HL-60 (cell line): Measurements from ENCODE around the gene PAPOLA.

Experiments
- DNase-seq, 2 experiments: peaks; one replicate each; pipeline ENCODE4 v3.0.0-alpha.2; 2010 to 2020; ENCODE audit warnings: low read depth in 1 of 2, low spot score in 1 of 2
- H3K27ac ChIP-seq: fragments of 250-450 bp; sonication (Bioruptor Pico); replicated peaks from 2 replicates; pipeline ENCODE4 v1.5.1; 2020; ENCODE audit warnings: mild to moderate bottlenecking, moderate library complexity
- H3K27me3 ChIP-seq: fragments of 250-450 bp; sonication (Bioruptor Pico); 2 replicates; pipeline ENCODE4 v1.5.1; 2021; ENCODE audit warnings: mild to moderate bottlenecking, moderate library complexity; ENCODE audit not compliant: insufficient read depth, poor library complexity, severe bottlenecking
- H3K4me3 ChIP-seq: replicated peaks from 2 replicates; pipeline ENCODE4 v1.5.1; 2011; ENCODE audit warnings: mild to moderate bottlenecking, control low read depth, low read length; ENCODE audit not compliant: insufficient read depth
- GABPA ChIP-seq: IDR thresholded peaks from 2 replicates; pipeline ENCODE4 v1.6.1; 2012; ENCODE audit warnings: low read depth
- POLR2AphosphoS5 ChIP-seq: IDR thresholded peaks from 2 replicates; pipeline ENCODE4 v1.6.1; 2012; ENCODE audit warnings: low read depth
- SPI1 ChIP-seq: IDR thresholded peaks from 2 replicates; pipeline ENCODE4 v1.6.1; 2012; ENCODE audit warnings: low read depth, mild to moderate bottlenecking, borderline replicate concordance
- TF ChIP-seq, protein P1 (sequence below): IDR thresholded peaks from one replicate; pipeline ENCODE4 v1.5.1; 2011; ENCODE audit warnings: low read length, control low read depth, inconsistent platforms; ENCODE audit not compliant: insufficient read depth
- TF ChIP-seq, protein P2 (sequence below): IDR thresholded peaks from 2 replicates; pipeline ENCODE4 v1.6.1; 2012; ENCODE audit warnings: low read depth; ENCODE audit not compliant: insufficient replicate concordance

Gene PAPOLA

DNA sequence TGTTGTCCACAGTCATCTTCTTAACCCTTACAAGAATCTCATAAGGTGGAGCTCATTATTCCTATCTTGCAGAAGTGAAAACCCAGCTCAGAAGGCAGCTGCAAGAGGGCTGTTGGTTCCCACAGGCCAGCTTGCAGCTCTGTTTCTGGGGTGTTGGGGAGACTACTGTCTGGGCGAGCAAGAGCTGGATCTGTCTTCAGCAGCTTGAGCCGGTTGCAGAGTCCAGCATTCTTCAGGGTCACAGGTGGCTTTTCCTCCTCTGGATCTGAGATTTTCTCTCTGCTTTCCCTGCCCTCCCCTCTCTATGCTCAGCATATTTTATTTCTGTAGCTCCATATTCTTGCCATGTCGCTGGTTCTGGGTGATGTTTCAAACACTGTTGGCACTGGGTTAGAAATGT, 87.4 kb downstream of the PAPOLA start:
- no peak overlapping the region for H3K27ac ChIP-seq
- H3K27me3 ChIP-seq: peaks cover 8% of the 10 kb centered on the region
- H3K4me3 ChIP-seq: no peak overlapping the region
- no peak for TF ChIP-seq POLR2AphosphoS5
- TF ChIP-seq, protein P1, sequence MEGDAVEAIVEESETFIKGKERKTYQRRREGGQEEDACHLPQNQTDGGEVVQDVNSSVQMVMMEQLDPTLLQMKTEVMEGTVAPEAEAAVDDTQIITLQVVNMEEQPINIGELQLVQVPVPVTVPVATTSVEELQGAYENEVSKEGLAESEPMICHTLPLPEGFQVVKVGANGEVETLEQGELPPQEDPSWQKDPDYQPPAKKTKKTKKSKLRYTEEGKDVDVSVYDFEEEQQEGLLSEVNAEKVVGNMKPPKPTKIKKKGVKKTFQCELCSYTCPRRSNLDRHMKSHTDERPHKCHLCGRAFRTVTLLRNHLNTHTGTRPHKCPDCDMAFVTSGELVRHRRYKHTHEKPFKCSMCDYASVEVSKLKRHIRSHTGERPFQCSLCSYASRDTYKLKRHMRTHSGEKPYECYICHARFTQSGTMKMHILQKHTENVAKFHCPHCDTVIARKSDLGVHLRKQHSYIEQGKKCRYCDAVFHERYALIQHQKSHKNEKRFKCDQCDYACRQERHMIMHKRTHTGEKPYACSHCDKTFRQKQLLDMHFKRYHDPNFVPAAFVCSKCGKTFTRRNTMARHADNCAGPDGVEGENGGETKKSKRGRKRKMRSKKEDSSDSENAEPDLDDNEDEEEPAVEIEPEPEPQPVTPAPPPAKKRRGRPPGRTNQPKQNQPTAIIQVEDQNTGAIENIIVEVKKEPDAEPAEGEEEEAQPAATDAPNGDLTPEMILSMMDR: no peak
- TF ChIP-seq GABPA: no peak
- TF ChIP-seq, protein P2, sequence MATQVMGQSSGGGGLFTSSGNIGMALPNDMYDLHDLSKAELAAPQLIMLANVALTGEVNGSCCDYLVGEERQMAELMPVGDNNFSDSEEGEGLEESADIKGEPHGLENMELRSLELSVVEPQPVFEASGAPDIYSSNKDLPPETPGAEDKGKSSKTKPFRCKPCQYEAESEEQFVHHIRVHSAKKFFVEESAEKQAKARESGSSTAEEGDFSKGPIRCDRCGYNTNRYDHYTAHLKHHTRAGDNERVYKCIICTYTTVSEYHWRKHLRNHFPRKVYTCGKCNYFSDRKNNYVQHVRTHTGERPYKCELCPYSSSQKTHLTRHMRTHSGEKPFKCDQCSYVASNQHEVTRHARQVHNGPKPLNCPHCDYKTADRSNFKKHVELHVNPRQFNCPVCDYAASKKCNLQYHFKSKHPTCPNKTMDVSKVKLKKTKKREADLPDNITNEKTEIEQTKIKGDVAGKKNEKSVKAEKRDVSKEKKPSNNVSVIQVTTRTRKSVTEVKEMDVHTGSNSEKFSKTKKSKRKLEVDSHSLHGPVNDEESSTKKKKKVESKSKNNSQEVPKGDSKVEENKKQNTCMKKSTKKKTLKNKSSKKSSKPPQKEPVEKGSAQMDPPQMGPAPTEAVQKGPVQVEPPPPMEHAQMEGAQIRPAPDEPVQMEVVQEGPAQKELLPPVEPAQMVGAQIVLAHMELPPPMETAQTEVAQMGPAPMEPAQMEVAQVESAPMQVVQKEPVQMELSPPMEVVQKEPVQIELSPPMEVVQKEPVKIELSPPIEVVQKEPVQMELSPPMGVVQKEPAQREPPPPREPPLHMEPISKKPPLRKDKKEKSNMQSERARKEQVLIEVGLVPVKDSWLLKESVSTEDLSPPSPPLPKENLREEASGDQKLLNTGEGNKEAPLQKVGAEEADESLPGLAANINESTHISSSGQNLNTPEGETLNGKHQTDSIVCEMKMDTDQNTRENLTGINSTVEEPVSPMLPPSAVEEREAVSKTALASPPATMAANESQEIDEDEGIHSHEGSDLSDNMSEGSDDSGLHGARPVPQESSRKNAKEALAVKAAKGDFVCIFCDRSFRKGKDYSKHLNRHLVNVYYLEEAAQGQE: no peak
- DNase-seq: no peak

DNA sequence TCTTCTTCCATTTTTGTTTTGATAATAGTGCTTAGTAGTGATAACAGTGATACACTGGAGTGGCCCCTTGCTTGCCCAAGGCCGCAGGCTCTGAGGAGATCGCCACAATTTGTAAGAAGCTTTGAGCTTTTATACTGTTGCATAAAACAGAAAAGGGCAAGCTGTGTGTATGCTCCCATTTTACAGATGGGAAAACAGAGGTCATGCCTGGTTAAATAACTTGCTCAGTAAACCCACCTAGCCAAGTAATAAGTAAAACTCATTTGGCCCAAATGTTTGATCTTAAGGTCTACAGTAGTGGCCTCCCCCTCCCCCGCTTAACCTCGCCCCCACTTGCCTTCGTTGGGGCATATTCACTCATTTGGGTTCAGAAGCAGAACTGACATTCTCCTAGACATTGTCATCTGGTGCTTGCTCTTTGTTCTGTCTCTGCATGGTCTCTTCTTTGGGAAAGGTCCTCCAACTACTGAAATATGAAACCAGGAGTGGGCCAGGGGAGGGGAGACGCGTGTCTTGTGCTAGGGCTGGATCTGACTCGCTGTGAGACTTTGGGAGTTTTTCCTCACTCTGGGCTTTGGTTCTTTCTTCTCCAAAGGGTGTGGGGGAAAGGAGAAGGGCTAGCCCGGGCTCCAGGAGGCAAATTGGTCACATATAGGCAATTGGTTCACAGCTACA, 88.1 kb downstream of the PAPOLA start:
- H3K27me3 ChIP-seq: peaks cover 4% of the 10 kb centered on the region
- TF ChIP-seq, protein P1: no peak
- TF ChIP-seq, protein P2: no peak
- no peak for DNase-seq
- no peak overlapping the region for H3K4me3 ChIP-seq
- no peak overlapping the region for H3K27ac ChIP-seq

DNA sequence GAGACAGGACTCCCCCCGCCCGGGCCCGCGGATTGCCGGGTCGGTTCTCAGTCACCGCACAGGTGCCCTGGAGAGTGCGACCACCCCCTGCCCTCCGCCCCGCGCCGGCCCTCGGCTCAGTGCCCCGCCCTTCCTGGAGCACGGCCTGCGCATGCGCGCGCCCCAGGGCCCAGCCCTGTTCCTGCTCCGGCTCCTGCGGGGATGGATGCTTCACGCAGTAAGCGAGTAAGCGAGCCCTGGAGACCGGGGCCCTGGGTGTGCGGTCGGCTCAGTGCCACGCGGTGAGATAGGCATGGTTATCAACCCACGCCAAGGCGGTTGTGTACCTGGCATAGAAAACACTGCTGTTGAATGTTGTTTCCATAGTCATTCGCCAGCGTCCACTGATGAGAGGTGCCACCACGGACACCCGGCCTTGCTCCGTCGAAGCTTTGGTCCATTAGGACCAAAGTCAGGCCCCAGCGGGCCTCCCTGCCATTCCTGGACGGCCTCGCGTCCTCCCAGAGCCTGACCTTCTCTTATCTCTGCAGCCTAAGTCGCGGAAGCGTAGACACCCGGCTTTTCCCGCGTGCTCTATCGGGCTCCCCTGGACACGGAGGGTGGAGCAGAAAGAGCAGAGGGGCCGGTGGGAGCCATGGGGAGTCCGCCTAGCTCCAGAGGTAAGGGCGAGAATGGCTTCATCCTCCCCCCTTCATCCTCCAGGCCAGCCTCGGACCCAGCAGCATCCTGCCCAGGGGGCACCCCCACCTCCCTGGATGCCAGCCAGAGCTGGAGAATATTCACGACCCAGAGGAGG, 90.6 kb downstream of the PAPOLA start:
- TF ChIP-seq GABPA: no peak
- TF ChIP-seq, protein P2: no peak
- TF ChIP-seq POLR2AphosphoS5: no peak
- TF ChIP-seq, protein P1: no peak
- TF ChIP-seq SPI1: no peak
- Histone ChIP-seq H3K4me3 (peak overlapping the region; percentile 33), H3K27ac (no peak overlapping the region), H3K27me3 (no peaks in the 10 kb centered on the region)
- peak in 1 of 2 experiments; percentile 14 for DNase-seq
